ENCODE results near the gene MAP3K12.

Gene MAP3K12

GRCh38 chr12:53431187-53431586 lies 68.1 kb downstream of the MAP3K12 start:
- DNase-seq, result no peak

- DNase-seq, result no peak
Measured at GRCh38 chr12:53430116-53430515, 69.1 kb downstream of the MAP3K12 start.

Measured in CD4-positive, alpha-beta T cell treated with Interleukin-1 beta for 1 hour (primary cell).